Fibroblast of skin of left quadriceps (primary cell): ENCODE measurements around the gene HOMER2.
"Not testable (repeated sequence)": the region's sequence is repeated elsewhere in the genome, so short reads cannot be mapped to it uniquely, and the experiment has no call there.

Experiments used
- DNase-seq, 2 experiments: peaks; one replicate each; pipeline ENCODE4 v3.0.0-alpha.2; 2013; ENCODE audit warnings: low read depth in 2 of 2

HOMER2 gene

GRCh38 chr15:82952158-82953081, at the start of gene HOMER2:
Gene HOMER2 (minus strand): TSS chr15:82952720. CDS start chr15:82952535, 185 bp downstream.
- no peak for DNase-seq

- DNase-seq = not testable (repeated sequence)
Measured at GRCh38 chr15:83000672-83001031, 48.1 kb upstream of the HOMER2 start.

- peak; percentile 31 to 39 for DNase-seq
Measured at GRCh38 chr15:82999905-83000671, 47.6 kb upstream of the HOMER2 start.

GRCh38 chr15:82999426-82999825, 46.9 kb upstream of the HOMER2 start:
- no peak for DNase-seq

- DNase-seq = no peak
Measured at GRCh38 chr15:82995938-82996337, 43.4 kb upstream of the HOMER2 start.

- no peak for DNase-seq
Measured at GRCh38 chr15:82995076-82995475, 42.6 kb upstream of the HOMER2 start.

- DNase-seq = no peak
Measured at GRCh38 chr15:82993144-82993543, 40.6 kb upstream of the HOMER2 start.

- no peak for DNase-seq
Measured at GRCh38 chr15:82992436-82992998, 40.0 kb upstream of the HOMER2 start.

- no peak for DNase-seq
Measured at GRCh38 chr15:82986442-82986780, 33.9 kb upstream of the HOMER2 start.

- peak; percentile 90 to 92 for DNase-seq
Measured at GRCh38 chr15:82985688-82986441, 33.3 kb upstream of the HOMER2 start, which contains the start of gene RAMAC. Gene RAMAC (plus strand): TSS chr15:82986210. CDS start chr15:82989019, 2,809 bp downstream.

GRCh38 chr15:82980981-82981380, 28.5 kb upstream of the HOMER2 start:
- DNase-seq = no peak

- DNase-seq = no peak
Measured at GRCh38 chr15:82979726-82980125, 27.2 kb upstream of the HOMER2 start.

- no peak for DNase-seq
Measured at GRCh38 chr15:82978438-82978837, 25.9 kb upstream of the HOMER2 start.

GRCh38 chr15:82977076-82977475, 24.6 kb upstream of the HOMER2 start:
- DNase-seq = no peak

- no peak for DNase-seq
Measured at GRCh38 chr15:82972990-82973389, 20.5 kb upstream of the HOMER2 start.

- no peak for DNase-seq
Measured at GRCh38 chr15:82971218-82971984, 18.9 kb upstream of the HOMER2 start.

- no peak for DNase-seq
Measured at GRCh38 chr15:82970696-82971095, 18.2 kb upstream of the HOMER2 start.

- no peak for DNase-seq
Measured at GRCh38 chr15:82970078-82970686, 17.7 kb upstream of the HOMER2 start.

- no peak for DNase-seq
Measured at GRCh38 chr15:82969353-82969752, 16.8 kb upstream of the HOMER2 start.

- peak; percentile 41 to 52 for DNase-seq
Measured at GRCh38 chr15:82968066-82968465, 15.5 kb upstream of the HOMER2 start.

GRCh38 chr15:82966671-82967071, 14.2 kb upstream of the HOMER2 start:
- DNase-seq = no peak
